Uterus (tissue), 4 donors: ENCODE data around the gene GLYATL1. TPM values are rescaled to one million over a fixed set of nuclear protein-coding genes. Genes with fewer than 3 reads are reported as not detected.

Source experiments
- DNase-seq, 2 donors: peaks; one replicate each; pipeline ENCODE4 v3.0.0-alpha.2; 2019 to 2020
- H3K27ac ChIP-seq, 2 donors: fragments of 200-600 bp; sonication (generic); 1 replicate in 1 of 2; 2 replicates in 1 of 2; pipeline ENCODE4 v1.5.1; 2016 to 2018
- H3K27me3 ChIP-seq, 2 donors: fragments of 200-600 bp; sonication (generic); one replicate each; pipeline ENCODE4 v1.5.1; 2018 to 2019; ENCODE audit warnings: control low read depth in 1 of 2
- H3K36me3 ChIP-seq, 2 donors: fragments of 200-600 bp; sonication (generic); one replicate each; pipeline ENCODE4 v1.5.1; 2019; ENCODE audit warnings: control low read depth in 1 of 2
- H3K4me1 ChIP-seq, 2 donors: fragments of 200-600 bp; sonication (generic); one replicate each; pipeline ENCODE4 v1.5.1; 2018 to 2019; ENCODE audit warnings: control low read depth in 1 of 2
- H3K4me3 ChIP-seq, 2 donors: fragments of 200-600 bp; sonication (generic); 1 replicate in 1 of 2; 2 replicates in 1 of 2; pipeline ENCODE4 v1.5.1; 2018 to 2019; ENCODE audit warnings: mild to moderate bottlenecking in 1 of 2
- H3K9me3 ChIP-seq, 2 donors: fragments of 200-600 bp; sonication (generic); one replicate each; pipeline ENCODE4 v1.5.1; 2019; ENCODE audit warnings: control low read depth in 1 of 2
- CTCF ChIP-seq, 4 experiments: fragments of 200-600 bp in 2 of 4; fragments of 450-650 bp in 2 of 4; sonication (generic) in 2 of 4; IDR thresholded peaks; one replicate each; pipeline ENCODE4 v1.5.1; 2016 to 2019; ENCODE audit warnings: antibody characterized with exemption in 4 of 4, mild to moderate bottlenecking in 2 of 4, moderate library complexity in 1 of 4
- POLR2A ChIP-seq, 2 donors: fragments of 450-650 bp; IDR thresholded peaks; one replicate each; pipeline ENCODE4 v1.6.1; 2016; ENCODE audit warnings: antibody characterized with exemption in 2 of 2, mild to moderate bottlenecking in 1 of 2, moderate library complexity in 1 of 2
- intact Hi-C: fragments of 100-400 bp; cut with DNase I; formaldehyde crosslinking; loops from one replicate; pipeline ENCODE4 v1.15.1; 2023; ENCODE audit warnings: low total_unique reads
- total RNA-seq, 4 donors: library from RNA; depleted of rRNA in 3 of 4; stranded (reverse); fragments of >200 nt in 3 of 4; gene quantifications; one replicate each; pipeline versions ENCODE4 v1.1.0 to v1.2.4, GENCODE V29; 2014 to 2023
- donor health status: DM: yes; HTN: yes; CAD: no.

Gene GLYATL1
- total RNA-seq, 4 donors from 2014 or later, result 1.2 TPM; not detected in 3

- intact Hi-C loops, result no loop called here
Observed at GRCh38 chr11:58945663-58946062, 6.4 kb downstream of the GLYATL1 start.

GRCh38 chr11:58949184-58949583 lies 9.9 kb downstream of the GLYATL1 start:
- Histone ChIP-seq H3K27ac (no peak overlapping the region), H3K4me3 (no peak overlapping the region), H3K27me3 (no peaks in the 10 kb centered on the region), H3K4me1 (no peaks in the 10 kb centered on the region), H3K9me3 (no peaks in the 10 kb centered on the region), H3K36me3 (no peaks in the 10 kb centered on the region)
- DNase-seq, result no peak
- intact Hi-C loops, result no loop called here
- no peak for TF ChIP-seq CTCF (IDR thresholded peaks at IDR 0.05)
- TF ChIP-seq POLR2A (IDR thresholded peaks at IDR 0.05), result no peak

More at GRCh38 chr11:58945663-58946062, 6.4 kb downstream of the GLYATL1 start:
- TF ChIP-seq CTCF (IDR thresholded peaks at IDR 0.05) (no peak), POLR2A (IDR thresholded peaks at IDR 0.05) (no peak)
- H3K9me3 ChIP-seq, result no peaks in the 10 kb centered on the region
- no peak for DNase-seq
- no peaks in the 10 kb centered on the region for H3K36me3 ChIP-seq
- H3K27ac ChIP-seq, result no peak overlapping the region
- no peak overlapping the region for H3K4me3 ChIP-seq
- no peaks in the 10 kb centered on the region for H3K4me1 ChIP-seq
- H3K27me3 ChIP-seq, result no peaks in the 10 kb centered on the region

GRCh38 chr11:58957922-58958321 lies 18.6 kb downstream of the GLYATL1 start:
- H3K9me3 ChIP-seq, result no peaks in the 10 kb centered on the region
- H3K27me3 ChIP-seq, result no peaks in the 10 kb centered on the region
- H3K4me1 ChIP-seq, result no peaks in the 10 kb centered on the region
- H3K27ac ChIP-seq, result no peak overlapping the region
- no peaks in the 10 kb centered on the region for H3K36me3 ChIP-seq
- no peak for DNase-seq
- no peak for TF ChIP-seq CTCF (IDR thresholded peaks at IDR 0.05)
- no peak for TF ChIP-seq POLR2A (IDR thresholded peaks at IDR 0.05)
- no peak overlapping the region for H3K4me3 ChIP-seq
- intact Hi-C loops, result no loop called here

GRCh38 chr11:58958500-58958899 lies 19.2 kb downstream of the GLYATL1 start:
- Histone ChIP-seq H3K9me3 (no peaks in the 10 kb centered on the region), H3K36me3 (no peaks in the 10 kb centered on the region), H3K27ac (no peak overlapping the region), H3K27me3 (no peaks in the 10 kb centered on the region), H3K4me1 (no peaks in the 10 kb centered on the region), H3K4me3 (no peak overlapping the region)
- no peak for TF ChIP-seq POLR2A (IDR thresholded peaks at IDR 0.05)
- TF ChIP-seq CTCF (IDR thresholded peaks at IDR 0.05), result no peak
- intact Hi-C loops, result no loop called here
- DNase-seq, result no peak

DNA sequence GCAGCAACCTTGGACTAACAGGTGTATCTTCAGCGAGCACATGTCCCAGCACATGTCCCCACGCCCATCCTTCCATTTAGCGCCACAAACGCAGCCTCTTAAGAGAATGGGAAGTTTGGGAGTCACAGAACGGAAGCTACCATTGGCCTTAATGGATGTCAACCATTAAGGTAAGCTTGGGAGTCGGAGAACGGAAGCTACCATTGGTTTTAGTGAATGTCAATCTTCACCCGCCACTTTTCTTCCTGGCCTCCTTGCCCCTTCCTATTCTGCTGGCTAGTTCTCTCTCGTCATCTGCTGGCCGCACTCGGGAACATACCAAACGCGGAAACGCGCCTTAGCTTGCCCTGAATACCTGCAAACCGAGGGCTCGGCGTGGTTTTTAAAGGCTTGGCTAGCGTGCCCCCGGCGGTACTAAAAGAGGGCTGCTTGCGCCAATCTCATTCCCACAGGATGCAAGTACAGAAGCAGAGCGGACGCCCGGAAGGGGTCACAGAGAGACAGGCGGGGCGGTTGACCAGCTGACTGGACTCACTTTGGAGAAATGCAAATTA lies 24.3 kb downstream of the GLYATL1 start:
- H3K27me3 ChIP-seq, result no peaks in the 10 kb centered on the region
- TF ChIP-seq POLR2A (IDR thresholded peaks at IDR 0.05) (no peak), CTCF (IDR thresholded peaks at IDR 0.05) (no peak)
- no peak overlapping the region for H3K27ac ChIP-seq
- intact Hi-C loops, result no loop called here
- no peaks in the 10 kb centered on the region for H3K9me3 ChIP-seq
- DNase-seq, result no peak
- H3K36me3 ChIP-seq, result no peaks in the 10 kb centered on the region
- no peak overlapping the region for H3K4me3 ChIP-seq
- no peaks in the 10 kb centered on the region for H3K4me1 ChIP-seq
